Renal cortex interstitium (tissue), 11 donors: Measurements from ENCODE around the gene SMPD3. TPM values are rescaled to one million over a fixed set of nuclear protein-coding genes. Genes with fewer than 3 reads are reported as not detected.
A peak's percentile ranks its signal among the peaks of the same experiment; 100 is the strongest.

ENCODE experiments used
- DNase-seq, 11 donors: peaks; one replicate each; pipeline ENCODE4 v3.0.0-alpha.2; 2013; ENCODE audit warnings: low read depth in 9 of 11, low spot score in 4 of 11; ENCODE audit errors: extremely low read depth in 1 of 11
- polyA plus RNA-seq, 3 donors: library from polyadenylated mRNA; unstranded; fragments of 120-200 nt; gene quantifications; one replicate each; pipeline ENCODE4 v1.2.1, GENCODE V29; 2013; ENCODE audit not compliant: insufficient read length in 3 of 3

The SMPD3 gene
- polyA plus RNA-seq, 3 donors, result 0.96 to 2.5 (median 1.2) TPM

DNA sequence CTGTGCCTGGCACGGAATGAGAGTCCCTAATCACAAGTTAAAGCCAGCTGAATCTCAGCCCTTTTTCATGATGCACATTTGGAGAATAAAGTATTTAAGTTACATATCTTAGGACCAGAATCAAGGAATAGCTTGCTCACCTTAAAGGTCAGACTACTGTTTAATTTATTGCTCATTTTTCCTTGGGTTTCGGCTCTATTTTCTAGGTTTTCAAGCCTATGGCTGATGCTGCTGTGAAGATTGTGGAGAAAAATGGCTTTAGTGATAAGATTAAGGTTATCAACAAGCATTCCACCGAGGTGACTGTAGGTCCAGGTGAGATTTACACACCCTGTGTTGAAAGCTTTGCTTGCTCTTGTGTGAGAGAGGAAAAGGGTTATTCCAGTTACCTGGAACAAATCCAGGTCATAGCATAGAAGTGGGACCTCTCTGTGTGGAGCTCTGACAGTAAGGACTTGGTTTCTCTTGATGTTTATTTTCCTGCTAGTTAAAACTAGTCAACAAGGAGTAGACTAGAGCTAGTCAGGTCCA lies 119.4 kb downstream of the SMPD3 start:
- DNase-seq, result no peak

DNA sequence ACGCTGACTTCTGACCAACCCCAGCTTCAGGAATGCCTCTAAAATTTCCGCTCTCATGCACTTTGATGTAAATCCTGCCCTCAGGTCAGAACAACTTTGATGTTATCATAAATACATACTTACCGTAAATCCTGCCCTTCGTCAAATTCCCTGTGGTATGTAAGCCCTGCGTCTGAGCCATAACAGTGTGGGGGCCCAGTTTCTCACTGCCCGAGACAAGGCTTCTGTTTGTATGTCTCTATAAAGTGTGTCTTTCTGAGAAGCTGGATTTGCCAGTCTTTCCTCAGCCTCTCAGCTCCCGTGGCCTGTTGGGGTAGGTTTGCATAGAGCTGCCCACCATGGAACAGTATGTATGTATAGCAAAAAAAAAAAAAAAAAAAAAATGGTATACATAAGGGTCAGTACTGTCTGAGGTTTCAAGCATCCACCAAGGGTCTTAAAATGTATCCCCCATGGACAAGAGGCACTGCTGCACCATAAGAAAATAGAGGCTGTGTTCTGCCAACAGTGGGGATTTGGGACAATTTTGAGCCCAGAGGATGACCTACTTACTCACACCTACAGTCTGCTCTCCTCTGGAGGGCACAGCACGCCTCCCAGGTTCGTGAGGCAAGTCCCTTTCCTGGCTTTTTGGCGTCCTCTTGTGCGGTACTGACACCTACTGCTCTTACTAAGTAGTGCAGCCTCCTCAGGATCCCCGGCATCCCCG lies 120.0 kb downstream of the SMPD3 start:
- DNase-seq, result peak in 10 of 11 donors; percentile 49 to 79 (median 70)

DNA sequence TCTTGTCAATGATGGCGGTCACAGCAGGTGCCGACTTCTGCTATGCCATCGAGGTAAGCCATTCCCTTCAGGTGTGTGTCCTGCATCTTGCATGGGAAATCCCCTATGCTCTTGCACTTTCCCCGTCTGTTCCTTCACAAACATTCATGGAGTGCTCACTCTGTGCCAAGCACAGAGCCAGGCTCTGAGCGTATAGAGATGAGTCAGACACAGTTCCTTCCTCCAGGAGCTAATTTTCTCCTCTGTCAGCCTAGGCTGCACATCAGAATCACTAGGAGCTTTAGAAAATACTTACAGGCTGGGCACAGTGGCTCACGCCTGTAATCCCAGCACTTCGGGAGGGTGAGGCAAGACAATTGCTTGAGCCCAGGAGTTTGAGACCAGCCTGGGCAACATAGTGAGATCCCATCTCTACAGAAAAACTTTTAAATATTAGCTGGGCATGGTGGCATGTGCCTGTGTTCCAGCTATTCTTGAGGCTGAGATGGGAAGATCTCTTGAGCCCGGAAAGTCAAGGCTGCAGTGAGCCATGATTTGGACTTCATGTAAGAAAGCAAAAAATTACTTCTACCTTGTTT lies 123.4 kb downstream of the SMPD3 start:
- DNase-seq, result no peak

DNA sequence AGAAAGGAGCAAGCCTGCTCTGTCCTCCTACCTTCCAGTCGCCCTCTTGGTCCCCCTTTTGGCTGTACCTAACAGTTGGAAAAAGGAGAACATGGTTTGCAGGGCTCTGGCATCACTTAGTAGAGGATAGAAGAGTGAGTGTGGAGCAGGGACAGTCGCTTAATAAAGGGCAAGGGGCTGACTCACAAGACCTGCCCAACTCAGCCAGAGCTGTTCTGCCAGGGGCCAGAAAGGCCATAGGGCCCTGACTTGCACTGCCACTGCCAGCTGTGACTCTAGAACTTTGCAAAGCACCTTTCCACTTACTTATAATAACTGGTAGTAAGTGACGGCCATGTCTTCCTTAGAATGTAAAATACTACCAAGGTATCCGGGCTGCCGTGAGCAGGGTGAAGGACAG lies 124.0 kb downstream of the SMPD3 start:
- DNase-seq, result no peak

DNA sequence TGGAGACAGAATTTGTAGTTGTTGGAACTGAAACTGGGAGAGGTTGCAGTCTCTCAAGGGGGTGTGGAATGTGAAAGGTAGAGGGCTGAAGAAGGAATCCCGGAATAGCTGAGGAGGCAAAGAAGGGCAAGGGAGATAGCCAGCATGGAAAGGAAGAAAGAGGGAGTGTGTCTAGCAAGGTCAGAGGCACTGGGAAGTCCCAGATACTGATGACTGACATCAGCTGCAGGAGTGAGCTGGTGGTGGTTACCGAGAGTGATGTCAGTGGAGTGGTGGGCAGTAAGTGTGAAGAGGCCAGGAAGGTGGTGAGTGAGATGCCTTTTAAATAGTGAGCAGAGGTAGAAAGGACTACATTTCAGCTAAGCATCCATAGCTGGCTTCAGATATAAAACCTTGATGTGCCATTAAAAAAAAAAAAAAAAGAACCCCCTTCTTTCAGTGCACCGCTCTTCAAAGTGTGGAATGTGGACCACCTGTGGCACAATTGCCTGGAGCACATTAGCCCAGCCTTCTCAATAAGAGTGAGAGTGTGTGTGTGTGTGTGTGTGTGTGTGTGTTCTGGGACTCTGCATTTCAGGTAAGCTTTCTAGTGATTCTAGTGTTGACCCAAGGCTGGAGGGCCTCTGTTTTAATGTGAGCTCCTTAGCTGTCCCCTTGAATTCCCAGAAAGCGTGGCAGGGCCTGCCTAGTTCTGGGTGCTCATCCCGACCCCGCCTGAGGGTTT lies 129.0 kb downstream of the SMPD3 start:
- DNase-seq, result no peak

DNA sequence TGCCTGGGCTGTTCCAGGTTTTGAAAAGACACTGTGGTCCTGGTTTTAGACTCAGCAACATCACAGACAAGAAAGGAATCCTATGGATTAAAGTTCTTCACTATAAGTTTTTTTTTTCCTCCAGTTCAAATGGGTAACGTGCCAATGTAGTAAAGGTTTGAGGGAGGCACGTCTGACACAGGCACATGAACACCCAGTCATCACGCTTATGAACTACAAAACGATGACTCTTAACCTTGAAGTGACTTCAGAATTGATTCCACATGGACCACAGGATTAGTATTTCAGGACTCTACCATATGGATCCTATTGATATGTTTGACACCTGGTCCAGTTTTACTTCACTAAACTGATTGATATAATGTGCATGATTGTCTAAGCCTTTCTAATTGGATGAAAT lies 135.2 kb downstream of the SMPD3 start:
- no peak for DNase-seq

DNA sequence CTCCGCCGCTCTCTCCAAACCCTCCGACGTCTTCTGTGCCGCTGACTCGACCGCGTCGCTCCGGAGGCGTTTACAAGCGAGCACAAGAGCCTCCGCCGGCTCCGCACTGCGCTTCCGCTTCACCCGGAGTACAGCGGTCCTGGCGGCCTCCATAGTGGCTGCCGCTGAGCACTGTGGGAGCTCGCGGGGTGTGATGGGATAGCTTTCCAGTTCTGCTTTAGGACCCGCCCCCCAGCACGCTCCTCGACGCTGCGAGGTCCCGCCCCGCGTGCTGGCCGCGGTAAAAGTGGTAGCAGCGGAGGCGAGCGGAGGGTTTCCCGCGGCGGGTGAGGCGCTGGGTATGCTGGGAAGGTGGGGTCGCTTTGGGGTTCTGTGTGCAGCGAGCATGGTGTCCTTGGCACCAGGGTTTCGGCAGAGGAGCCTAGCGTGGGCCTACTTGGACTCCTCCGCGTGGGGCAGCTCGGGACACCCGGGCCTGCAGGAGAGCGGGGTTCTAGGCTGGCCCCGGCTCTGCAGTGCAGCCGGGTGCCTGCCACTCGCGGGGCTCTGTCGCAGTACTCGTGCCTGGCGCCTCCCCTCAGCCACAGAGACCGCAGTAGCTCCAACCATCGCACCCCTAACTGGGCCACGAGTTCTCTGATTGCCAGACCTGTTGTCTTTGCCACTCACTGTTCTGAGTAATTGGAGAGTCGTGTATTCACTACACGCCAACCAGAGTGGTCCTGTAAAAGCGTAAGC lies 137.4 kb downstream of the SMPD3 start, which contains the start of the genes PRMT7 and SLC7A6OS:
PRMT7 (plus strand) TSS at position 246 of the 738 bp plus-strand sequence. CDS start 4,961 bp downstream, outside the sequence.
SLC7A6OS (minus strand) TSS at position 173 of the 738 bp plus-strand sequence; CDS start at position 153, 20 bp downstream.
- peak; percentile 73 to 88 (median 85) for DNase-seq

DNA sequence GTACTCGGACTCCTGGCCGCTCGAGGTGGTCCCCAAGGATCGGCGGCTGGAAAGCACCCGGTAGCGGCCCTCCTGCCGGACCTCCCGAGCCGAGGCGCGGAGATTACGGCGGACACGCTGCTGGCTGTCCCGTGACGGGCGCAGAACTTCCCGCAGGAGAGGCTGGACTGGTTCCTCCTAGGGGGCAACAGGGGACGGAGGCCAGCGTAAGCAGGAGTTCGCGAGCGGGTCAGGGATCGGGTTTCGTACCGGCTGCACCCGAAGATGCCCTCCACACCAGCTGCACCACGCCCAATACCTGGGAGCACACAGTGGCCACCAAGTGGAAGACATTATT lies 137.9 kb downstream of the SMPD3 start:
- no peak for DNase-seq

DNA sequence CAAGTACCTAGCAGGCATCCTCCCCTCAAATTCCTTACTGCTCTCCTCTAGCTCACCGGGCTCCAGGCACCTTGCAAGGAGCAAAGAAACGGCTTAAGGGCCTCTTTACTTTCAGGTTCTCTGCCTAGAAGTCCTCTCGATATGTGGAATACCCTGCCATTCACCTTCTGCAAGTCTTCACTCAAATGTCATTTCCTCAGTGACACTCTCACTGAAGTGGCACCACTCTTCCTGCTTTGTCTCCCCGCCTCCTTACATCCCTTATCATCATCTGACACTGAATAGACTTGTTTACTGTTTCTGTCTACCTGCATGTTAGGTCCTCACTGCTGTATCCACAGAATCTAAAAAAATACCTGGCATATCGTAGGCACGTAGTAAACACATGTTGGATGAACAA lies 138.5 kb downstream of the SMPD3 start:
- DNase-seq, result no peak

Other genes starting within 250 kb of the SMPD3 start
- gene ESRP2, start 212.4 kb downstream of the SMPD3 start, polyA plus RNA-seq, result 10 to 100 TPM; 23.0 to 40.0 (median 27.1) TPM
- 10 to 100 TPM; 20.3 to 23.7 (median 23.4) TPM for gene PLA2G15, start 203.1 kb downstream of the SMPD3 start, polyA plus RNA-seq
- gene SLC7A6, start 184.0 kb downstream of the SMPD3 start, polyA plus RNA-seq, result 10 to 100 TPM; 13.1 to 17.8 (median 13.9) TPM
- 10 to 100 TPM; 19.8 to 25.4 (median 20.8) TPM for gene SLC7A6OS, start 137.6 kb downstream of the SMPD3 start, polyA plus RNA-seq
- 10 to 100 TPM; 51.2 to 64.2 (median 52.5) TPM for gene PRMT7, start 137.5 kb downstream of the SMPD3 start, polyA plus RNA-seq
- gene ZFP90, start 90.8 kb upstream of the SMPD3 start, polyA plus RNA-seq, result 10 to 100 TPM; 37.7 to 44.6 (median 39.4) TPM
- gene CDH3, start 196.8 kb upstream of the SMPD3 start, polyA plus RNA-seq, result 10 to 100 TPM; 55.9 to 63.0 (median 60.3) TPM